22Rv1 (cell line): ENCODE data around the gene ARHGAP6.

Experiments used
- ZFX ChIP-seq: fragments of 450-650 bp; IDR thresholded peaks from 2 replicates; pipeline ENCODE4 v1.6.1; 2017; ENCODE audit warnings: antibody characterized with exemption, borderline replicate concordance
- TF ChIP-seq, protein P1 (sequence below): fragments of 450-650 bp; IDR thresholded peaks from 2 replicates; pipeline ENCODE4 v1.5.1; 2017; ENCODE audit warnings: mild to moderate bottlenecking

DNA sequence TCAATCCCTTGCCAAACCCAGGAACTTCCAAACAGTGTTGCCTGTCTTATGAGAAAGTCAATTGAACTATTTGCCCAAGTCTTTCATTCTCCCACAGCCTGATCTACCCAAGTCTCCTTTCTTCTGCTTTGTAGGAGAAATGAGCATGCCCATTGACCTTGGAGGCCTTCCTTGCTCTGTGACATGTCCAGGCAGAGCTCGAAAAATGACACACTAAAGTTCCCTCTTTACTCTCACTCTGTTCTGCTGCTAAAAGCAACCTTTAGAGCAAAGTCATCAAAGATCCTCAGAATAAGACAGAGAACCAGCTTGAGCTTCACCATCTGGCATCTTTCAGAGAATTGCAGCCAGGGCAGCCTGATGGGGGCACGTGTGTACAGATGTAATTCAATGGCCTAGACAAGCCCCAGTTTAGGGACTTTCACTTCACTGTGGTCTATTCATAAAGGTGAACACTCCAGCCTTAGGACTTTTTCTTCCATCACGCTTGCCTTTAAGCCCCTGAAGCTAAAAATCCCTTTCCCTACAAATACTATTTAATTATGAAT, 236.1 kb downstream of the ARHGAP6 start:
- TF ChIP-seq, protein P1, sequence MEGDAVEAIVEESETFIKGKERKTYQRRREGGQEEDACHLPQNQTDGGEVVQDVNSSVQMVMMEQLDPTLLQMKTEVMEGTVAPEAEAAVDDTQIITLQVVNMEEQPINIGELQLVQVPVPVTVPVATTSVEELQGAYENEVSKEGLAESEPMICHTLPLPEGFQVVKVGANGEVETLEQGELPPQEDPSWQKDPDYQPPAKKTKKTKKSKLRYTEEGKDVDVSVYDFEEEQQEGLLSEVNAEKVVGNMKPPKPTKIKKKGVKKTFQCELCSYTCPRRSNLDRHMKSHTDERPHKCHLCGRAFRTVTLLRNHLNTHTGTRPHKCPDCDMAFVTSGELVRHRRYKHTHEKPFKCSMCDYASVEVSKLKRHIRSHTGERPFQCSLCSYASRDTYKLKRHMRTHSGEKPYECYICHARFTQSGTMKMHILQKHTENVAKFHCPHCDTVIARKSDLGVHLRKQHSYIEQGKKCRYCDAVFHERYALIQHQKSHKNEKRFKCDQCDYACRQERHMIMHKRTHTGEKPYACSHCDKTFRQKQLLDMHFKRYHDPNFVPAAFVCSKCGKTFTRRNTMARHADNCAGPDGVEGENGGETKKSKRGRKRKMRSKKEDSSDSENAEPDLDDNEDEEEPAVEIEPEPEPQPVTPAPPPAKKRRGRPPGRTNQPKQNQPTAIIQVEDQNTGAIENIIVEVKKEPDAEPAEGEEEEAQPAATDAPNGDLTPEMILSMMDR, result no peak
- no peak for TF ChIP-seq ZFX
